ENCODE results near the gene HOXB8. TPM values are rescaled to one million over a fixed set of nuclear protein-coding genes. Genes with fewer than 3 reads are reported as not detected.

Gene HOXB8
- total and polyA plus RNA-seq, 5 donors from 2014 or later, result not detected

- Histone ChIP-seq H3K36me3 (ENCODE audit: control insufficient read depth, insufficient read depth, low read length) (no peaks in the 10 kb centered on the region), H3K27me3 (ENCODE audit: control insufficient read depth, insufficient read depth, low read length) (peaks cover 58% of the 10 kb centered on the region), H3K9me3 (ENCODE audit: control insufficient read depth in 2 of 2, low read length in 2 of 2) (no peaks in the 10 kb centered on the region), H3K27ac (ENCODE audit: insufficient read depth, low read length, poor library complexity, severe bottlenecking) (no peak overlapping the region), H3K4me3 (ENCODE audit: low read depth, low read length) (no peak overlapping the region), H3K4me1 (ENCODE audit: control insufficient read depth, insufficient read depth, low read length, poor library complexity, severe bottlenecking) (peaks cover 25% of the 10 kb centered on the region)
- DNase-seq (no peak), ATAC-seq (ENCODE audit: low read depth in 2 of 2) (no peak)
- Mint-ChIP-seq H3K4me1 (peaks cover 4 to 28% (median 12%) of the 10 kb centered on the region in 4 donors), H3K4me3 (no peak overlapping the region), H3K27me3 (peaks cover 90% of the 10 kb centered on the region), H3K27ac (no peak overlapping the region), H3K9me3 (peaks cover 0 to 2% (median 0%) of the 10 kb centered on the region in 7 donors), H3K36me3 (peaks cover 5% of the 10 kb centered on the region)
These were observed 15.2 kb upstream of the HOXB8 start for GRCh38 chr17:48630009-48630924.

DNA sequence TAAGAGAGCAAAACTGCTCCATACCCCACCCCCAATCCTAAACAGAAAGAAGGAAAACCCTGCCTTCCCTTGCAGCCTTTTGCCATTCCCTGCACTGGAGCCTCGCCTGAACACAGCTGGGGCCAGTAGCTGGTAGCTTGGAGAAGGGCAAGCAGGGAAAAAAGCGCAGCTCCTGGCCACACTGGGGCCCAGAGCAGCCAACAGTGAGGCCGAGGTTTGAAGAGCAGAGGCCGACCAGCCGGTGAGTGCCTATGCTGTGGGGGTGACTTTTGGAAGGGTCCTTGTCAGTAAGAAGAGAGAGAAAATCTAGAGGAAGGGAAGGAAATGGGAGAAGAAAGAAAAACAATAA is 14.3 kb upstream of the HOXB8 start:
- H3K27me3 Mint-ChIP-seq, result peaks cover 85% of the 10 kb centered on the region
- peaks cover 5% of the 10 kb centered on the region for H3K36me3 Mint-ChIP-seq
- peaks cover 0 to 2% (median 0%) of the 10 kb centered on the region in 7 donors for H3K9me3 Mint-ChIP-seq
- no peak overlapping the region for H3K4me3 Mint-ChIP-seq
- no peak for ATAC-seq (ENCODE audit: low read depth in 2 of 2)
- Histone ChIP-seq H3K4me1 (ENCODE audit: control insufficient read depth, insufficient read depth, low read length, poor library complexity, severe bottlenecking) (peaks cover 34% of the 10 kb centered on the region), H3K36me3 (ENCODE audit: control insufficient read depth, insufficient read depth, low read length) (no peaks in the 10 kb centered on the region), H3K9me3 (ENCODE audit: control insufficient read depth in 2 of 2, low read length in 2 of 2) (no peaks in the 10 kb centered on the region), H3K27me3 (ENCODE audit: control insufficient read depth, insufficient read depth, low read length) (peaks cover 52% of the 10 kb centered on the region), H3K27ac (ENCODE audit: insufficient read depth, low read length, poor library complexity, severe bottlenecking) (no peak overlapping the region), H3K4me3 (ENCODE audit: low read depth, low read length) (no peak overlapping the region)
- no peak for DNase-seq
- peaks cover 4 to 30% (median 13%) of the 10 kb centered on the region in 4 donors for H3K4me1 Mint-ChIP-seq
- H3K27ac Mint-ChIP-seq, result no peak overlapping the region

GRCh38 chr17:48628649-48629410 is 13.7 kb upstream of the HOXB8 start:
- H3K27ac Mint-ChIP-seq, result peak overlapping the region in 1 of 3 donors; percentile 77
- ATAC-seq (ENCODE audit: low read depth in 2 of 2), result no peak
- Histone ChIP-seq H3K27ac (ENCODE audit: insufficient read depth, low read length, poor library complexity, severe bottlenecking) (no peak overlapping the region), H3K9me3 (ENCODE audit: control insufficient read depth in 2 of 2, low read length in 2 of 2) (no peaks in the 10 kb centered on the region), H3K4me1 (ENCODE audit: control insufficient read depth, insufficient read depth, low read length, poor library complexity, severe bottlenecking) (peaks cover 33% of the 10 kb centered on the region), H3K27me3 (ENCODE audit: control insufficient read depth, insufficient read depth, low read length) (peaks cover 52% of the 10 kb centered on the region), H3K4me3 (ENCODE audit: low read depth, low read length) (no peak overlapping the region), H3K36me3 (ENCODE audit: control insufficient read depth, insufficient read depth, low read length) (no peaks in the 10 kb centered on the region)
- H3K27me3 Mint-ChIP-seq, result peaks cover 85% of the 10 kb centered on the region
- DNase-seq, result no peak
- H3K36me3 Mint-ChIP-seq, result peaks cover 5% of the 10 kb centered on the region
- H3K4me1 Mint-ChIP-seq, result peaks cover 4 to 29% (median 13%) of the 10 kb centered on the region in 4 donors
- peak overlapping the region in 1 of 4 donors; percentile 84 for H3K4me3 Mint-ChIP-seq
- peaks cover 0 to 2% (median 0%) of the 10 kb centered on the region in 7 donors for H3K9me3 Mint-ChIP-seq

DNA sequence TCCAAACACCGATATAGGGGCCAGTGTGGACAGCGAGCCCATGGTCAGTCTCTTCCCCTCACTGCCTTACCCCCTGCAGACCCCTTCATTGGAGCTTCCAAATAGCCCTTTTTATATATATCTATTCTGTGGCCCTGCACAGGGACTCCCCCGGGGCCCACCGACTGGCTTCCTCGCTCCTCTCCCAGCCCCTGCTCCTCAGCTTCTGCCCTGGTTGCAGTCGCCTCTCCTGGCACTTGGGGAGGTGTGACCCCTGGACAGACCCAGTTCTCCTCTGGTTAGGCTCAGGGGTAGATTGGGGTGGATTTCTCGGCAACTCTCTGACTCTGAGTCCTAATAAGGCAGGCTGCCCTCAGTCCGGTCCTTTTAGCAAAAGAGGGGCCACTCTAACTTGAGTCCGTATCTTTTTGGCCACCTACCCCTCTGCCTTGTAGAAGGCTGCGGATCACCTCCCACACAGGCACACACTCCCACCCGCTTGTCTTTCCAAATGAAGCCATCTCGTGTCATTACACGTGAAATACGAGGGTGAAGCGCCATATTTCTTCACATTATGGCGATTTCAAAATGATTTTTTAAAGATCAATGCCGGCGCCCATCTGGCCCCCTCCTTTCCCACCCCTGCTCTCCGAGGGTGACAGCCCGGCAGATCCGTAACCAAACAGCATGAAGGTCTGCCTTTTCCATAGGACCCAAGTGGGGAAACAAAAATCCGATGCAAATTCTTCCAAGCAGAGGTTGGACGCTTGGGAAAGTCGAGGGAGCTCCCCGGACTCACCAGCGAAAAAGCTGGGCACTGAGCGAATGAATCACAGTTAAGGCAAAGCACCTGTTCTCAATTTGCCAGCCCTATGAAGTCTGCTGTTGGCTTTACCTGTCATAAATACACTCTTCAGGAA is 12.8 kb upstream of the HOXB8 start:
- no peaks in the 10 kb centered on the region for H3K36me3 ChIP-seq (ENCODE audit: control insufficient read depth, insufficient read depth, low read length)
- Mint-ChIP-seq H3K27ac (no peak overlapping the region), H3K27me3 (peaks cover 87% of the 10 kb centered on the region), H3K36me3 (peaks cover 5% of the 10 kb centered on the region), H3K4me1 (peaks cover 3 to 26% (median 12%) of the 10 kb centered on the region in 4 donors), H3K9me3 (peaks cover 0 to 2% (median 0%) of the 10 kb centered on the region in 7 donors), H3K4me3 (peak overlapping the region in 1 of 4 donors; percentile 84)
- H3K4me1 ChIP-seq (ENCODE audit: control insufficient read depth, insufficient read depth, low read length, poor library complexity, severe bottlenecking), result peaks cover 27% of the 10 kb centered on the region
- ATAC-seq (ENCODE audit: low read depth in 2 of 2) (no peak), DNase-seq (no peak)
- H3K27ac ChIP-seq (ENCODE audit: insufficient read depth, low read length, poor library complexity, severe bottlenecking), result no peak overlapping the region
- H3K27me3 ChIP-seq (ENCODE audit: control insufficient read depth, insufficient read depth, low read length), result peaks cover 54% of the 10 kb centered on the region
- H3K9me3 ChIP-seq (ENCODE audit: control insufficient read depth in 2 of 2, low read length in 2 of 2), result no peaks in the 10 kb centered on the region
- no peak overlapping the region for H3K4me3 ChIP-seq (ENCODE audit: low read depth, low read length)

- peaks cover 87% of the 10 kb centered on the region for H3K27me3 Mint-ChIP-seq
- ATAC-seq (ENCODE audit: low read depth in 2 of 2), result no peak
- peaks cover 0 to 2% (median 0%) of the 10 kb centered on the region in 7 donors for H3K9me3 Mint-ChIP-seq
- Histone ChIP-seq H3K9me3 (ENCODE audit: control insufficient read depth in 2 of 2, low read length in 2 of 2) (no peaks in the 10 kb centered on the region), H3K36me3 (ENCODE audit: control insufficient read depth, insufficient read depth, low read length) (no peaks in the 10 kb centered on the region), H3K27ac (ENCODE audit: insufficient read depth, low read length, poor library complexity, severe bottlenecking) (no peak overlapping the region), H3K4me1 (ENCODE audit: control insufficient read depth, insufficient read depth, low read length, poor library complexity, severe bottlenecking) (peaks cover 27% of the 10 kb centered on the region), H3K27me3 (ENCODE audit: control insufficient read depth, insufficient read depth, low read length) (peaks cover 54% of the 10 kb centered on the region), H3K4me3 (ENCODE audit: low read depth, low read length) (no peak overlapping the region)
- H3K4me3 Mint-ChIP-seq, result peak overlapping the region in 3 of 4 donors; percentile 3 to 84 (median 53)
- DNase-seq, result no peak
- H3K27ac Mint-ChIP-seq, result no peak overlapping the region
- no peaks in the 10 kb centered on the region for H3K36me3 Mint-ChIP-seq
- peaks cover 0 to 21% (median 8%) of the 10 kb centered on the region in 4 donors for H3K4me1 Mint-ChIP-seq
These were observed 12.1 kb upstream of the HOXB8 start for GRCh38 chr17:48627118-48627597.

GRCh38 chr17:48626245-48627117 is 11.4 kb upstream of the HOXB8 start, which contains the start of gene HOXB9:
Gene HOXB9 (minus strand): TSS chr17:48626358. CDS start chr17:48626269, 89 bp downstream.
- H3K27me3 Mint-ChIP-seq, result peaks cover 87% of the 10 kb centered on the region
- Histone ChIP-seq H3K4me3 (ENCODE audit: low read depth, low read length) (peak within 1 kb of the TSS; percentile 44), H3K36me3 (ENCODE audit: control insufficient read depth, insufficient read depth, low read length) (no peaks in the 10 kb centered on the region), H3K4me1 (ENCODE audit: control insufficient read depth, insufficient read depth, low read length, poor library complexity, severe bottlenecking) (peaks cover 27% of the 10 kb centered on the region), H3K27me3 (ENCODE audit: control insufficient read depth, insufficient read depth, low read length) (peaks cover 58% of the 10 kb centered on the region), H3K27ac (ENCODE audit: insufficient read depth, low read length, poor library complexity, severe bottlenecking) (no peak within 1 kb of the TSS), H3K9me3 (ENCODE audit: control insufficient read depth in 2 of 2, low read length in 2 of 2) (no peaks in the 10 kb centered on the region)
- H3K36me3 Mint-ChIP-seq, result no peaks in the 10 kb centered on the region
- ATAC-seq (ENCODE audit: low read depth in 2 of 2), result peak; percentile 26 to 28
- DNase-seq, result no peak
- H3K27ac Mint-ChIP-seq, result no peak within 1 kb of the TSS
- H3K4me1 Mint-ChIP-seq, result peaks cover 0 to 21% (median 8%) of the 10 kb centered on the region in 4 donors
- peaks cover 0 to 3% (median 0%) of the 10 kb centered on the region in 7 donors for H3K9me3 Mint-ChIP-seq
- H3K4me3 Mint-ChIP-seq, result peak within 1 kb of the TSS; percentile 78 to 95 (median 86)

Data from CD4-positive, CD25-positive, alpha-beta regulatory T cell (primary cell).